GM12878 (cell line): ENCODE measurements around the gene ATXN2. TPM values are rescaled to one million over a fixed set of nuclear protein-coding genes. Genes with fewer than 3 reads are reported as not detected.
A peak's percentile ranks its signal among the peaks of the same experiment; 100 is the strongest.

Experiments
- EGR1 ChIP-seq, 2 experiments: IDR thresholded peaks; 1 replicate in 1 of 2; 2 replicates in 1 of 2; pipeline ENCODE4 v1.6.1; 2011 to 2012; ENCODE audit warnings: low read depth in 2 of 2, low read length in 2 of 2, borderline replicate concordance in 1 of 2, mild to moderate bottlenecking in 1 of 2, moderate library complexity in 1 of 2
- HDGF ChIP-seq: fragments of 450-650 bp; IDR thresholded peaks from 2 replicates; pipeline ENCODE4 v1.6.1; 2016; ENCODE audit warnings: antibody characterized with exemption
- LARP7 ChIP-seq: fragments of 450-650 bp; IDR thresholded peaks from 2 replicates; pipeline ENCODE4 v1.6.1; 2017; ENCODE audit warnings: mild to moderate bottlenecking
- NBN ChIP-seq: fragments of 450-650 bp; IDR thresholded peaks from 2 replicates; pipeline ENCODE4 v1.6.1; 2016
- POLR2AphosphoS5 ChIP-seq: IDR thresholded peaks from 2 replicates; pipeline ENCODE4 v1.6.1; 2011; ENCODE audit warnings: mild to moderate bottlenecking, low read length, inconsistent platforms
- RB1 ChIP-seq: fragments of 450-650 bp; formaldehyde crosslinking; IDR thresholded peaks from 2 replicates; pipeline ENCODE4 v1.6.1; 2017; ENCODE audit warnings: mild to moderate bottlenecking, borderline replicate concordance
- SIN3A ChIP-seq: IDR thresholded peaks from 2 replicates; pipeline ENCODE4 v1.6.1; 2012; ENCODE audit warnings: low read depth, low read length, improper control_type of control experiment
- ZZZ3 ChIP-seq: IDR thresholded peaks from 2 replicates; pipeline ENCODE4 v1.6.1; 2011; ENCODE audit warnings: low read depth; ENCODE audit not compliant: control insufficient read depth, insufficient read length
- polyA plus RNA-seq, 11 experiments: library from polyadenylated mRNA; depleted of rRNA in 4 of 11; unstranded in 6 of 11; stranded (reverse) in 5 of 11; fragments of >200 nt; fragmentation: Nextera tagmentation in 4 of 11; fragmentation: Illumina TruSeq in 1 of 11; extraction: Ambion mirVana in 4 of 11; extraction: Trizol in 1 of 11; gene quantifications; 1 replicate in 1 of 11; 2 replicates in 10 of 11; pipeline versions ENCODE4 v1.2.1 to v1.2.3, GENCODE V29; 2011 to 2016; ENCODE audit warnings: inconsistent platforms in 2 of 11, missing spikeins in 2 of 11, low read depth in 1 of 11
- total RNA-seq, 4 experiments: library from RNA; depleted of rRNA in 3 of 4; stranded (reverse); fragments of >200 nt in 3 of 4; fragmentation: Illumina TruSeq in 1 of 4; extraction: Trizol in 1 of 4; gene quantifications; 2 replicates each; pipeline versions ENCODE4 v1.2.1 to v1.2.3, GENCODE V29; 2013 to 2021
- TF ChIP-seq, protein P1 (sequence below): IDR thresholded peaks from 2 replicates; pipeline ENCODE4 v1.6.1; 2012; ENCODE audit warnings: improper control_type of control experiment, low read depth, low read length; ENCODE audit not compliant: insufficient replicate concordance
- TF ChIP-seq, protein P2 (sequence below): fragments of 450-650 bp; conservative IDR thresholded peaks from 2 replicates; pipeline ENCODE4 v1.6.1; 2017; ENCODE audit warnings: mild to moderate bottlenecking, moderate library complexity
- TF ChIP-seq, protein P3 (sequence below): fragments of 450-650 bp; IDR thresholded peaks from 2 replicates; pipeline ENCODE4 v1.6.1; 2016; ENCODE audit warnings: mild to moderate bottlenecking, moderate library complexity, borderline replicate concordance
- TF ChIP-seq, protein P4 (sequence below): fragments of 450-650 bp; IDR thresholded peaks from 2 replicates; pipeline ENCODE4 v1.6.1; 2014; ENCODE audit warnings: mild to moderate bottlenecking
- TF ChIP-seq, protein P5 (sequence below): IDR thresholded peaks from 2 replicates; pipeline ENCODE4 v1.6.1; 2012; ENCODE audit warnings: low read depth, low read length, improper control_type of control experiment
- TF ChIP-seq, protein P6 (sequence below): IDR thresholded peaks from 2 replicates; pipeline ENCODE4 v1.6.1; 2012; ENCODE audit warnings: low read length, inconsistent platforms

The ATXN2 gene
- total and polyA plus RNA-seq, 10 of the 15 experiments (the other 5 are each of a cell fraction or from before 2014, with no cell fraction given): 8.8 to 31.5 (median 19.0) TPM

DNA sequence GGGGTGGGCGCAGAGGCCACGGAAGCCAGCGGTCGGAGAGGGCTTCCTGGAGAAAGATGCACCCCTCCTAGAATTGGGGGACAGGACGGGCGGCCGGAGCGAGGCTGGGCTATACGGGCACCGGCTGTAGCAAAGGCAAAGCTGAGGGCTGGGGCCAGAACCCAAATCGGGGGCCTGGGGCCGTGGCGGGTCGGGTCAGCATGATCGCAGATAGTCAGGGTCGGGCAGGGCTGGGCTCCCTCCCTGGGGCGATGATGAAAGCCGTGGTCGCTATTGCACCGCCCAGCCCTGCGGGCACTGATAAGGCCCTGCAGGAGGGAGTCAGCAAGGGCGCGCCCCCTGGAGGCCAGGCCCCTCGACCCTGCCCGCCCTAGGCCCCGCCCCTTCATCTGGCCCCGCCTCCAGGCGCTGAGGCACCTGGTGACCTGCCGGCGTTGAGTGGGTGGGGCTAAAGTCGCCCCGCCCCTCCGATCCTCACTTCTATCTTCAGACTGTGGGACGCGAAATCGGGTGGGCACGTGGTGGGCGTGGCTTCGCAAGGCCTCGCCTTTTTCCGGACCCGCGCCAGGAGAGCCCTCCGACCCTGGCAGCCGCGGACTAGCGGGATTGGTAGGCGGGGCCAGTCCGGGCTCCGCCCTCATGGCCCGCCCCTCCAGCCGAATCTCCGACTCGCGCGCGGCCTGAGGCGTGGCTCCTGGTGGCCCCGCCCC is 193.8 kb downstream of the ATXN2 start (continued):
- TF ChIP-seq, protein P1, sequence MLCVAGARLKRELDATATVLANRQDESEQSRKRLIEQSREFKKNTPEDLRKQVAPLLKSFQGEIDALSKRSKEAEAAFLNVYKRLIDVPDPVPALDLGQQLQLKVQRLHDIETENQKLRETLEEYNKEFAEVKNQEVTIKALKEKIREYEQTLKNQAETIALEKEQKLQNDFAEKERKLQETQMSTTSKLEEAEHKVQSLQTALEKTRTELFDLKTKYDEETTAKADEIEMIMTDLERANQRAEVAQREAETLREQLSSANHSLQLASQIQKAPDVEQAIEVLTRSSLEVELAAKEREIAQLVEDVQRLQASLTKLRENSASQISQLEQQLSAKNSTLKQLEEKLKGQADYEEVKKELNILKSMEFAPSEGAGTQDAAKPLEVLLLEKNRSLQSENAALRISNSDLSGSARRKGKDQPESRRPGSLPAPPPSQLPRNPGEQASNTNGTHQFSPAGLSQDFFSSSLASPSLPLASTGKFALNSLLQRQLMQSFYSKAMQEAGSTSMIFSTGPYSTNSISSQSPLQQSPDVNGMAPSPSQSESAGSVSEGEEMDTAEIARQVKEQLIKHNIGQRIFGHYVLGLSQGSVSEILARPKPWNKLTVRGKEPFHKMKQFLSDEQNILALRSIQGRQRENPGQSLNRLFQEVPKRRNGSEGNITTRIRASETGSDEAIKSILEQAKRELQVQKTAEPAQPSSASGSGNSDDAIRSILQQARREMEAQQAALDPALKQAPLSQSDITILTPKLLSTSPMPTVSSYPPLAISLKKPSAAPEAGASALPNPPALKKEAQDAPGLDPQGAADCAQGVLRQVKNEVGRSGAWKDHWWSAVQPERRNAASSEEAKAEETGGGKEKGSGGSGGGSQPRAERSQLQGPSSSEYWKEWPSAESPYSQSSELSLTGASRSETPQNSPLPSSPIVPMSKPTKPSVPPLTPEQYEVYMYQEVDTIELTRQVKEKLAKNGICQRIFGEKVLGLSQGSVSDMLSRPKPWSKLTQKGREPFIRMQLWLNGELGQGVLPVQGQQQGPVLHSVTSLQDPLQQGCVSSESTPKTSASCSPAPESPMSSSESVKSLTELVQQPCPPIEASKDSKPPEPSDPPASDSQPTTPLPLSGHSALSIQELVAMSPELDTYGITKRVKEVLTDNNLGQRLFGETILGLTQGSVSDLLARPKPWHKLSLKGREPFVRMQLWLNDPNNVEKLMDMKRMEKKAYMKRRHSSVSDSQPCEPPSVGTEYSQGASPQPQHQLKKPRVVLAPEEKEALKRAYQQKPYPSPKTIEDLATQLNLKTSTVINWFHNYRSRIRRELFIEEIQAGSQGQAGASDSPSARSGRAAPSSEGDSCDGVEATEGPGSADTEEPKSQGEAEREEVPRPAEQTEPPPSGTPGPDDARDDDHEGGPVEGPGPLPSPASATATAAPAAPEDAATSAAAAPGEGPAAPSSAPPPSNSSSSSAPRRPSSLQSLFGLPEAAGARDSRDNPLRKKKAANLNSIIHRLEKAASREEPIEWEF: no peak
- TF ChIP-seq LARP7 (peak; percentile 57; the same call in 1 of the 2 replicates), ZZZ3 (no peak), NBN (no peak), RB1 (0 out of 2 replicates have a peak, but pooled peaks have one; percentile 36), HDGF (peak; percentile 94), POLR2AphosphoS5 (peak; percentile 18; the same call in 1 of the 2 replicates), EGR1 (IDR thresholded peaks at IDR 0.05; ENCODE audit: borderline replicate concordance in 1 of 2, low read depth in 2 of 2, low read length in 2 of 2) (peak in 1 of 2 experiments; percentile 40; a peak in 1 of 3 replicates), SIN3A (peak; percentile 39; the same call in 1 of the 2 replicates)
- TF ChIP-seq, protein P2, sequence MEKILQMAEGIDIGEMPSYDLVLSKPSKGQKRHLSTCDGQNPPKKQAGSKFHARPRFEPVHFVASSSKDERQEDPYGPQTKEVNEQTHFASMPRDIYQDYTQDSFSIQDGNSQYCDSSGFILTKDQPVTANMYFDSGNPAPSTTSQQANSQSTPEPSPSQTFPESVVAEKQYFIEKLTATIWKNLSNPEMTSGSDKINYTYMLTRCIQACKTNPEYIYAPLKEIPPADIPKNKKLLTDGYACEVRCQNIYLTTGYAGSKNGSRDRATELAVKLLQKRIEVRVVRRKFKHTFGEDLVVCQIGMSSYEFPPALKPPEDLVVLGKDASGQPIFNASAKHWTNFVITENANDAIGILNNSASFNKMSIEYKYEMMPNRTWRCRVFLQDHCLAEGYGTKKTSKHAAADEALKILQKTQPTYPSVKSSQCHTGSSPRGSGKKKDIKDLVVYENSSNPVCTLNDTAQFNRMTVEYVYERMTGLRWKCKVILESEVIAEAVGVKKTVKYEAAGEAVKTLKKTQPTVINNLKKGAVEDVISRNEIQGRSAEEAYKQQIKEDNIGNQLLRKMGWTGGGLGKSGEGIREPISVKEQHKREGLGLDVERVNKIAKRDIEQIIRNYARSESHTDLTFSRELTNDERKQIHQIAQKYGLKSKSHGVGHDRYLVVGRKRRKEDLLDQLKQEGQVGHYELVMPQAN: 0 out of 2 replicates have a peak, but pooled peaks have one; percentile 41
- TF ChIP-seq, protein P3, sequence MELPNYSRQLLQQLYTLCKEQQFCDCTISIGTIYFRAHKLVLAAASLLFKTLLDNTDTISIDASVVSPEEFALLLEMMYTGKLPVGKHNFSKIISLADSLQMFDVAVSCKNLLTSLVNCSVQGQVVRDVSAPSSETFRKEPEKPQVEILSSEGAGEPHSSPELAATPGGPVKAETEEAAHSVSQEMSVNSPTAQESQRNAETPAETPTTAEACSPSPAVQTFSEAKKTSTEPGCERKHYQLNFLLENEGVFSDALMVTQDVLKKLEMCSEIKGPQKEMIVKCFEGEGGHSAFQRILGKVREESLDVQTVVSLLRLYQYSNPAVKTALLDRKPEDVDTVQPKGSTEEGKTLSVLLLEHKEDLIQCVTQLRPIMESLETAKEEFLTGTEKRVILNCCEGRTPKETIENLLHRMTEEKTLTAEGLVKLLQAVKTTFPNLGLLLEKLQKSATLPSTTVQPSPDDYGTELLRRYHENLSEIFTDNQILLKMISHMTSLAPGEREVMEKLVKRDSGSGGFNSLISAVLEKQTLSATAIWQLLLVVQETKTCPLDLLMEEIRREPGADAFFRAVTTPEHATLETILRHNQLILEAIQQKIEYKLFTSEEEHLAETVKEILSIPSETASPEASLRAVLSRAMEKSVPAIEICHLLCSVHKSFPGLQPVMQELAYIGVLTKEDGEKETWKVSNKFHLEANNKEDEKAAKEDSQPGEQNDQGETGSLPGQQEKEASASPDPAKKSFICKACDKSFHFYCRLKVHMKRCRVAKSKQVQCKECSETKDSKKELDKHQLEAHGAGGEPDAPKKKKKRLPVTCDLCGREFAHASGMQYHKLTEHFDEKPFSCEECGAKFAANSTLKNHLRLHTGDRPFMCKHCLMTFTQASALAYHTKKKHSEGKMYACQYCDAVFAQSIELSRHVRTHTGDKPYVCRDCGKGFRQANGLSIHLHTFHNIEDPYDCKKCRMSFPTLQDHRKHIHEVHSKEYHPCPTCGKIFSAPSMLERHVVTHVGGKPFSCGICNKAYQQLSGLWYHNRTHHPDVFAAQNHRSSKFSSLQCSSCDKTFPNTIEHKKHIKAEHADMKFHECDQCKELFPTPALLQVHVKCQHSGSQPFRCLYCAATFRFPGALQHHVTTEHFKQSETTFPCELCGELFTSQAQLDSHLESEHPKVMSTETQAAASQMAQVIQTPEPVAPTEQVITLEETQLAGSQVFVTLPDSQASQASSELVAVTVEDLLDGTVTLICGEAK: peak; percentile 67
- TF ChIP-seq, protein P4, sequence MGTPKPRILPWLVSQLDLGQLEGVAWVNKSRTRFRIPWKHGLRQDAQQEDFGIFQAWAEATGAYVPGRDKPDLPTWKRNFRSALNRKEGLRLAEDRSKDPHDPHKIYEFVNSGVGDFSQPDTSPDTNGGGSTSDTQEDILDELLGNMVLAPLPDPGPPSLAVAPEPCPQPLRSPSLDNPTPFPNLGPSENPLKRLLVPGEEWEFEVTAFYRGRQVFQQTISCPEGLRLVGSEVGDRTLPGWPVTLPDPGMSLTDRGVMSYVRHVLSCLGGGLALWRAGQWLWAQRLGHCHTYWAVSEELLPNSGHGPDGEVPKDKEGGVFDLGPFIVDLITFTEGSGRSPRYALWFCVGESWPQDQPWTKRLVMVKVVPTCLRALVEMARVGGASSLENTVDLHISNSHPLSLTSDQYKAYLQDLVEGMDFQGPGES: no peak
- TF ChIP-seq, protein P5, sequence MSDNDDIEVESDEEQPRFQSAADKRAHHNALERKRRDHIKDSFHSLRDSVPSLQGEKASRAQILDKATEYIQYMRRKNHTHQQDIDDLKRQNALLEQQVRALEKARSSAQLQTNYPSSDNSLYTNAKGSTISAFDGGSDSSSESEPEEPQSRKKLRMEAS: peak; percentile 16; the same call in 1 of the 2 replicates
- TF ChIP-seq, protein P6, sequence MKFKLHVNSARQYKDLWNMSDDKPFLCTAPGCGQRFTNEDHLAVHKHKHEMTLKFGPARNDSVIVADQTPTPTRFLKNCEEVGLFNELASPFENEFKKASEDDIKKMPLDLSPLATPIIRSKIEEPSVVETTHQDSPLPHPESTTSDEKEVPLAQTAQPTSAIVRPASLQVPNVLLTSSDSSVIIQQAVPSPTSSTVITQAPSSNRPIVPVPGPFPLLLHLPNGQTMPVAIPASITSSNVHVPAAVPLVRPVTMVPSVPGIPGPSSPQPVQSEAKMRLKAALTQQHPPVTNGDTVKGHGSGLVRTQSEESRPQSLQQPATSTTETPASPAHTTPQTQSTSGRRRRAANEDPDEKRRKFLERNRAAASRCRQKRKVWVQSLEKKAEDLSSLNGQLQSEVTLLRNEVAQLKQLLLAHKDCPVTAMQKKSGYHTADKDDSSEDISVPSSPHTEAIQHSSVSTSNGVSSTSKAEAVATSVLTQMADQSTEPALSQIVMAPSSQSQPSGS: no peak
